WI38 (cell line): Measurements from ENCODE around the gene FYN.
"Not testable (repeated sequence)": the region's sequence is repeated elsewhere in the genome, so short reads cannot be mapped to it uniquely, and the experiment has no call there.

Experiments
- H3K4me3 ChIP-seq: 2 replicates; pipeline ENCODE4 v1.5.1; 2011; ENCODE audit warnings: low read depth, mild to moderate bottlenecking, control low read depth, low read length
- TF ChIP-seq, protein P1 (sequence below): IDR thresholded peaks from 2 replicates; pipeline ENCODE4 v1.5.1; 2012; ENCODE audit warnings: low read depth, mild to moderate bottlenecking, control low read depth, low read length

The FYN gene

DNA sequence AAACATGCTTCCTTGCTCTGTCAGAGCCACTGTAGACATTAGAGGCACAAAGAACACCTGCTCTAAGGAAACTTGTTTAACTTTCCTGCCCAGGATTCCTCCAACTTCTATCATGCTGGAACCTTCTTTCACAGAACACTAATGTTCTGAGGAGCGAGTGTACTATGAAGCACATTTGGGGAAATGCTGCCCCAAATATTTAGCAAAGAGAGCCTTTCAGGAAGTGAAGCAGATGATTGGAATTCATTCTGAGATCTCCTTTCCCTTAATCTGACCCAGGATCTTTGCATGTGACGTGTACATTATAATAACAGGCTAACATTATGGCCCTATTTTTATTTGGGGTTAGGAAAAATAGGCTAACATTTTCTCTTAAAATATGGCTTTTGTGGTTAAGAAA, 21.0 kb upstream of the FYN start:
- TF ChIP-seq, protein P1, sequence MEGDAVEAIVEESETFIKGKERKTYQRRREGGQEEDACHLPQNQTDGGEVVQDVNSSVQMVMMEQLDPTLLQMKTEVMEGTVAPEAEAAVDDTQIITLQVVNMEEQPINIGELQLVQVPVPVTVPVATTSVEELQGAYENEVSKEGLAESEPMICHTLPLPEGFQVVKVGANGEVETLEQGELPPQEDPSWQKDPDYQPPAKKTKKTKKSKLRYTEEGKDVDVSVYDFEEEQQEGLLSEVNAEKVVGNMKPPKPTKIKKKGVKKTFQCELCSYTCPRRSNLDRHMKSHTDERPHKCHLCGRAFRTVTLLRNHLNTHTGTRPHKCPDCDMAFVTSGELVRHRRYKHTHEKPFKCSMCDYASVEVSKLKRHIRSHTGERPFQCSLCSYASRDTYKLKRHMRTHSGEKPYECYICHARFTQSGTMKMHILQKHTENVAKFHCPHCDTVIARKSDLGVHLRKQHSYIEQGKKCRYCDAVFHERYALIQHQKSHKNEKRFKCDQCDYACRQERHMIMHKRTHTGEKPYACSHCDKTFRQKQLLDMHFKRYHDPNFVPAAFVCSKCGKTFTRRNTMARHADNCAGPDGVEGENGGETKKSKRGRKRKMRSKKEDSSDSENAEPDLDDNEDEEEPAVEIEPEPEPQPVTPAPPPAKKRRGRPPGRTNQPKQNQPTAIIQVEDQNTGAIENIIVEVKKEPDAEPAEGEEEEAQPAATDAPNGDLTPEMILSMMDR, result no peak

DNA sequence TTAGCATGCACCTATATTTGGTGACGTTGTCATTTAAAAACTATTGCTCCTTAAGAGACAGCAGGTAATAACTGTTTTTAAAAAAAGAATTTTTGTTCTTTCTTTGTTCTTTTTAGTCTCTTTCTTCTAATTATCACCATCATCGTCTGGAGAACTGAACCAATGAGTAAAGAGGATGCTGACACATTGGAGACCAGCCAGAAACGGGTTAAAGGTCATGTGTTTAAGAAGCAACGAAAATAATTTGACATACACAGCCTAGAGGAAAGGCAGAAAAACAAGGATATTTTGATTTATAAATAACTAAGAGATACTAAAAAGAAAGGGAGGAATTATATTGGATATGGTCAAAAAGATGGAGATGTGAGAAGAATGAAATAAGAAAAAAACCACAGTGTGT, 19.2 kb upstream of the FYN start:
- TF ChIP-seq, protein P1, result no peak
- no peak overlapping the region for H3K4me3 ChIP-seq

More for the DNA sequence above, 21.0 kb upstream of the FYN start:
- H3K4me3 ChIP-seq, result no peak overlapping the region

DNA sequence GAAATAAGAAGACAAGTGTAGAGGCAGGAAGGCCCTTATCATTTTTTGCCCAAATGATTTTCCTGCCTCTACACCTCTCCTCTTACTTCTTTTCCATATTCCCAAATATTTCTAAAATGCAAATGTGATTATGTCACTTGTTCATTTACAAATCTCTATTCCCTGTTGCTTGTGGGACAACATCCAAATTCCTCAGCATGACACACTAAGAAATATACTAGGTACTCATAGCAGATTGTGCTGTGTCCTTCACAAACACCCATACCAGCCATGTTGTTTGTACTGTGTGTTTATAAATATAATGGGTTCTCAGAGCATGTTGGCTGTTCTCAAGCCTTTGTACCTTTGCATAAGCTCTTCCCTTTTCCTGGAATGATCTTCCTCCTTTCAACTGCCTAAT, 17.7 kb upstream of the FYN start:
- TF ChIP-seq, protein P1, result no peak
- no peak overlapping the region for H3K4me3 ChIP-seq

DNA sequence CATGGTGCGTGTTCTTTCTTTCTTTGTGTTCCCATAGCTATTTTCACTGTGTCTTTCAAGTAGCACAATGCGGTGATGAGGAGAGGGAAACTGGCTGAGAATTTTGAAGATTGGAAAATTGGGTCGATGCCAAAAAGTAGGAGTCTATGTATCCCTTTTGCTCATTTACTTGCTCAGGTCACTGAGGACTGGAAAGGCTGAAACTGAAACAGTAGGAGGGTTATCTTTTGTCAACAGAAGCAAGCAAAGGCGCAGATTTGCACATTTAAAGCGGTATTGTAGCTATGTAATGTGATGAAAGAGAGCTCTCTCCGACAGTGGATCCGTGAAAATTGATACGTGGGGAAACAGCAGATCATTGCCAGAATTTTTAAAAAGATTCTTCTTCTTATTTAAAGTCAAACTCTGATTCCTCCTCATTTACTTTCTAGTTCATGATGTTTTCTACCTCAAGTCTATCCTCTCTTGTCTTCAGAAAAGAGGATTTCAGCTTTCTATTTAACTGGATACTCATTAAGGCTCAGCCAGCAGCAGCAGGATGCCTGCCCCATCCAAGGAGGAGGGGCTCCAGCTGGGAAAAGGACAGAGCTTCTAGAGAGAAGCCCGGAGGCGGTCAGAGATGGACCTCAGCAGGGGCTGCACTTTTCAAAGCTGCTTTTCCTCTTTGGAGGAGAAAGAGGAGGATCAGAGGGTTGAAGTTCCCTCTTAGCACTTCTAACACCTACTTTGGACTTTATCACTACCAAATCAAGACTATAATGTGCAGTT, 15.9 kb upstream of the FYN start:
- TF ChIP-seq, protein P1, result no peak
- H3K4me3 ChIP-seq, result no peak overlapping the region

DNA sequence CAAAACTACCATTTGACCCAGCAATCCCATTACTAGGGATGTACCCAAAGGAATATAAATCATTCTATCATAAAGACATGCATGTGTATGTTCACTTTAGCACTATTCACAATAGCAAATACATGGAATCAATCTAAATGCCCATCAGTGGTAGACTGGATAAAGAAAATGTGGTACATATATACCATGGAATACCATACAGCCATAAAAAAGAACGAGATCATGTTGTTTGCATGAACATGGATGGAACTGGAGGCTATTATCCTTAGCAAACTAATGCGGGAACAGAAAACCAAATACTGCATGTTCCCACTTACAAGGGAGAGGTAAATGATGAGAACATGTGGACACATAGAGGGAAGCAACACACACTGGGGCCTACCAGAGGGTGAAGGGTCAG, 13.5 kb upstream of the FYN start:
- H3K4me3 ChIP-seq, result not testable (repeated sequence)

DNA sequence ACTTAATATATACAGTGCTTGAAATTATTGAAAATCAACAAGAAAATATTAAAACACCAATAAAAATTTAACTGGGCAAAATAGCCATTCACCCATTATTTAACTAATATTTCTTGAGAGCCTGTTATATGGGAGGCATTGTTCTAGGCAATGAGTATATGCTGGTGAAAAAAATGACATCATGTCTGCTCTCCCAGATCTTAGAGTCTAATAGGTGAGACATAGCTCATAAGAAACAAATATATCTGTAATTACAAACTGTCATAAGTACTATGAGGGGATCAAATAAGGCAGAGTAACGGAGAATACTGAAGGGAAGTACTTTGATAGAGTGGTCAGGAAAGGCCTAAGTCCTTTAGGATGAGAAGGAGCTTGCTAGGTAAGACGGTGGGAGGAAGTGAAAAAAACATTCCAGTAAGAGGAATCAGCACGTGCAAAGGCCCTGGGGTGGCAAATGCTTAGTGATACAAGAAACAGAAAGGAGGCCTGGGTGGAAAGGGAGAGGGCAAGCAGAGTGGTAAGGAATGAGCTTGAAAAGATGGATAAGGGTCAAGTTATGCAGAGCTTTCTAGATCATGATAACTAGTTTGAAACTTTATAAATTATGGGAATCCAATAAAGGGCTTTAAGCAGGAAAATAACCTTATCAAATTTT, 12.2 kb upstream of the FYN start:
- no peak overlapping the region for H3K4me3 ChIP-seq
- TF ChIP-seq, protein P1, result no peak

DNA sequence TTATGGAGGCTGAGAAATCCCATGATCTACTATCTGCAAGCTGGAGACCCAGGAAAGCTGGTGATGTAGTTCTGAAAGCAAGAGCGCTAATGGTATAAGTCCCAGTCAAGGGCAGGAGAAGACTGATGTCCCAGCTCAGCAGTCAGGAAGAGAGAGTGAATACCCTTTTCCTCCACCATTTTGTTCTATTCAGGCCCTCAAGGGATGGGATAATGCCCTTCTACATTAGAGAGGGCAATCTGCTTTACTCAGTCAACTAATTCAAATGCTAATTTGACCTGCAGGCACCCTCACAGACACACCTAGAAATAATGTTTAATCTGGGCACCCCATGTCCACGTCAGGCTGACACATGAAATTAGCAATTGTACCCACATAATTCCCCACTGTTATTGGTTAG, 10.8 kb upstream of the FYN start:
- TF ChIP-seq, protein P1, result no peak
- H3K4me3 ChIP-seq, result no peak overlapping the region
